Activated CD4-positive, alpha-beta T cell treated with anti-CD3 and anti-CD28 coated beads for 48 hours (primary cell): ENCODE results near the gene KMT2B.

Experiments used
- DNase-seq: peaks from one replicate; pipeline ENCODE4 v3.0.0-alpha.2; 2020

The KMT2B gene

GRCh38 chr19:35783469-35784434 is 65.9 kb downstream of the KMT2B start:
- DNase-seq = no peak

- DNase-seq = no peak
These were observed 66.9 kb downstream of the KMT2B start for GRCh38 chr19:35784503-35785338.

GRCh38 chr19:35785339-35785627 is 67.5 kb downstream of the KMT2B start:
- DNase-seq = no peak

- DNase-seq = no peak
These were observed 68.7 kb downstream of the KMT2B start for GRCh38 chr19:35786299-35787160.

GRCh38 chr19:35787227-35787799 is 69.5 kb downstream of the KMT2B start:
- DNase-seq = no peak
